ENCODE results near the gene MAPK1. TPM values are rescaled to one million over a fixed set of nuclear protein-coding genes. Genes with fewer than 3 reads are reported as not detected.
"Not testable (repeated sequence)": the region's sequence is repeated elsewhere in the genome, so short reads cannot be mapped to it uniquely, and the experiment has no call there.

MAPK1 gene
- total RNA-seq, 1 donor from 2014 or later: 150 TPM

DNA sequence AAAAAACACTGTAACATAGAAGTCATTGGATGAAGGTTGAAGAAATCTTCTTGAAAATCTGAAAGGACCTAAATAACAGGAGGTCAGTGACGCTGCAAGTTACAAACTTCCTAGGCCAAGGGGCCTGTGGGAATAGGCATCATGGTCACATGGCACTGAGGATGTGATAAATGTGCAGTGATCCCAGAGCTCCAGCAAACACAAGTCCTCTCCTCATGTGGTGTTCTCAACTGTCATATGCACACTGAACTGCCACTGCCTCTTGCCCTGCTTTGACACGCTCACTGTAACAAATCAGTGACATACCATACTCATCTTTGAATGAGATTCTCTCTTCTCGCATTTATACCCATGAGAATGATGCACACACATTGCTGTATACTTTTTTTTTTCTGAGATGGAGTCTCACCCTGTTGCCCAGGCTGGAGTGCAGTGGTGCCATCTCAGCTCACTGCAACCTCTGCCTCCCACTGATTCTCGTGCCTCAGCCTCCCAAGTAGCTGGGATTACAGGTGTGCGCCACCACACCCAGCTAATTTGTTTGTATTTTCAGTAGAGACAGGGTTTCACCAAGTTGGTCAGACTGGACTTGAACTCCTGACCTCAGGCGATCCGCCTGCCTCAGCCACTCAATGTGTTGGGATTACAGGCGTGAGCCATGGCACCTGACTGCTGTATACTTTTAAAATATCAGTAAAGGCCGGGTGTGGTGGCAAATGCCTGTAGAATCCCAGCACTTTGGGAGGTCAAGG is 66.7 kb downstream of the MAPK1 start:
- intact Hi-C loops (cut with micrococcal nuclease): no loop called here
- Mint-ChIP-seq H3K27ac (no peak overlapping the region), H3K27me3 (ENCODE audit: low read depth) (no peaks in the 10 kb centered on the region), H3K36me3 (ENCODE audit: low read depth) (peaks cover 82% of the 10 kb centered on the region), H3K9me3 (no peaks in the 10 kb centered on the region), H3K4me1 (ENCODE audit: low read depth) (peaks cover 7% of the 10 kb centered on the region), H3K4me3 (ENCODE audit: low read depth) (no peak overlapping the region)
- no peak for DNase-seq (ENCODE audit: low spot score)

DNA sequence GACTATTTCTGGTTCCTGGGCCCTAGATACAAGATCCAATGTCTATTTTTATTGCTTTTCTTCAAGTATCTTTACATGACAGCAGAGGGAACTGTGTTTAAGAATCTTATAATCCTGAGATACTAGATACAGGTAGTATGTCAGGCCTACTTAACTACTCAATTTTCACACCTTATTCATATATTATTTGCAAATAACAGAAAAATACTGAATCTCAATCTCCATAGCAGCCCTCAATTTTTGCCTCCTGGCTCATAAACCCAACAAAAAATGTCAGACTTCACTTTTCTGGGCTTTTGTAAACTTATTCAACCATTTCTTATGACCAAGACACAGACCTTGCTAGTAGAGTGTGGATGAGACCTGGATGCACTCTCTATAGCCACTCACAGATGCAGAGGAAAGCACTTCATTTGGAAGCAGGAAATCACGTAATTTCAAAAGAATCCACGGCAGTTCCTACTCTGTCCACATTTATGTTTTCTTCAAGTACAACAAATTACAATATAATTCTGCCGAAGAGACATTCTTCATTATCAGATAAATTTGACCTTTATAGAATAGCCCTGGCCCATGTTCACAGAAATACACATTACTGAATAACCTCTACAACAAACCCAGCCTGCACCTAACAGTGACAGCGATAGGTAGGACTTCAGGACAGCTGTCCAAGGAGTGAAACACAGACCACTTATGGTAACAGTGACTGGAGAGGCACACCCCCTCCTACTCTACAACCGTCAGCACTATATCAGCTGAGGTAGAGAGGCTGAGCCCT is 69.8 kb downstream of the MAPK1 start:
- Mint-ChIP-seq H3K4me3 (ENCODE audit: low read depth) (no peak overlapping the region), H3K9me3 (no peaks in the 10 kb centered on the region), H3K27ac (no peak overlapping the region), H3K4me1 (ENCODE audit: low read depth) (no peaks in the 10 kb centered on the region), H3K27me3 (ENCODE audit: low read depth) (no peaks in the 10 kb centered on the region), H3K36me3 (ENCODE audit: low read depth) (peaks cover 57% of the 10 kb centered on the region)
- no peak for DNase-seq (ENCODE audit: low spot score)
- intact Hi-C loops (cut with micrococcal nuclease): loop anchor here (10.0 kb wide), 1 partner anchor 63 kb away; the partner anchor contains the start of gene YPEL1

DNA sequence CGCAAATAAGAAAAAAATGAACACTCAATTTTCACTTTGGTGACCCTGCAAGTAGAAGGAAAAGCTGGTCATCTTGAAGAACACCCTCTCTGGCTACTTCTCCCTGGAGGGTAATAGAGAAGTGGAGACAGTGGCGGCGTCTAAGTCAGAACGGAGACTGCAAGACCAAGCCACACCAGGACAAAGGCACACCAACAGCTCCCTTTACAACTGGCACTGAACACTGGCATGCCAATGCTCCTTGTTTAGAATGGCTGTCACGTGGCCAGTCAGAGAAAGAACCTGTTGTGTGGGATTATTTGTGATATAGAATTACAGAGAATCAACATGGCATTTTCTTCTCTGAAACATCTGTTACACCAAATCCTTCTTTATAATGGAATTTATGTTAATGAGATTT is 70.6 kb downstream of the MAPK1 start:
- H3K36me3 Mint-ChIP-seq (ENCODE audit: low read depth): peaks cover 55% of the 10 kb centered on the region
- H3K27ac Mint-ChIP-seq: no peak overlapping the region

DNA sequence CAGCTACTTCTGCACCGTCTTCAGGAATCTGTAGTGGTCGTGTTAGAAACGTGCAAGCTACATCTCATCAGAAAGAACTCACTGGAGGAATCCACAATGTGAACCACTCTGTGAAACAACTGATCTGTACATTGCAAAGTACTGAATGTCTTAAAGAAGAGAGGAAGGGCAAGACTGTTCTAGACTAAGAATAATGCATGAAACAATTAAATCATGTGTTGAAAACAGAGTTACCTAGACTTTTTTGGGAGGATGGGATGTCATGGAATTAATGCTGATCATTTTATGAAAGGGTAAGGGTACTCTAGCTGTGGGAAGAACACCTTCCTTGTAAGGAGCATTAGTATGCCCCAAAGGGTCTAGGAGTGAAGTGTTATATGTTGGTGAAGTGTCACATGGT is 71.2 kb downstream of the MAPK1 start:
- no peak for DNase-seq (ENCODE audit: low spot score)
- intact Hi-C loops (cut with micrococcal nuclease): loop anchor here (10.0 kb wide), 1 partner anchor 61 kb away; the partner anchor contains the start of gene YPEL1
- no peaks in the 10 kb centered on the region for H3K9me3 Mint-ChIP-seq
- H3K36me3 Mint-ChIP-seq (ENCODE audit: low read depth): peaks cover 55% of the 10 kb centered on the region
- H3K27me3 Mint-ChIP-seq (ENCODE audit: low read depth): no peaks in the 10 kb centered on the region
- H3K27ac Mint-ChIP-seq: no peak overlapping the region
- H3K4me3 Mint-ChIP-seq (ENCODE audit: low read depth): no peak overlapping the region
- H3K4me1 Mint-ChIP-seq (ENCODE audit: low read depth): peaks cover 12% of the 10 kb centered on the region

More for the DNA sequence above, 70.6 kb downstream of the MAPK1 start:
- Mint-ChIP-seq H3K4me3 (ENCODE audit: low read depth) (no peak overlapping the region), H3K27me3 (ENCODE audit: low read depth) (no peaks in the 10 kb centered on the region), H3K4me1 (ENCODE audit: low read depth) (peaks cover 6% of the 10 kb centered on the region), H3K9me3 (no peaks in the 10 kb centered on the region)
- intact Hi-C loops (cut with micrococcal nuclease): loop anchor here (10.0 kb wide), 1 partner anchor 62 kb away; the partner anchor contains the start of gene YPEL1
- DNase-seq (ENCODE audit: low spot score): no peak

DNA sequence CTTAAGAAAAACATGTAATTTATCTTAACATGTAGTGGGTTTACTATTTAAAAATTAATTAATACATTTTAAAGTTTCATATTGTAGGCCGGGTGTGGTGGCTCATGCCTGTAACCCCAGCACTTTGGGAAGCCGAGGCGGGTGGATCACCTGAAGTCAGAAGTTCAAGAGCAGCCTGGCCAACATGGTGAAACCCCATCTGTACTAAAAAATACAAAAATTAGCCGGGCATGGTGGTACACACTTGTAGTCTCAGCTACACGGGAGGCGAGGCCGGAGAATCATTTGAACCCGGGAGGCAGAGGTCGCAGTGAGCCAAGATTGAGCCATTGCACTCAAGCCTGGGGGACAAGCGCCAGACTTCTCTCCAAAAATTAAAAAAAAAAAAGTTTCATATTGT is 73.7 kb downstream of the MAPK1 start:
- H3K27me3 Mint-ChIP-seq (ENCODE audit: low read depth); H3K9me3 Mint-ChIP-seq; DNase-seq (ENCODE audit: low spot score); H3K4me3 Mint-ChIP-seq (ENCODE audit: low read depth); H3K27ac Mint-ChIP-seq: not testable (repeated sequence)
- peaks cover 15% of the 10 kb centered on the region for H3K4me1 Mint-ChIP-seq (ENCODE audit: low read depth)
- intact Hi-C loops (cut with micrococcal nuclease): loop anchor here (10.0 kb wide), 1 partner anchor 59 kb away; the partner anchor contains the start of gene YPEL1
- peaks cover 45% of the 10 kb centered on the region for H3K36me3 Mint-ChIP-seq (ENCODE audit: low read depth)

DNA sequence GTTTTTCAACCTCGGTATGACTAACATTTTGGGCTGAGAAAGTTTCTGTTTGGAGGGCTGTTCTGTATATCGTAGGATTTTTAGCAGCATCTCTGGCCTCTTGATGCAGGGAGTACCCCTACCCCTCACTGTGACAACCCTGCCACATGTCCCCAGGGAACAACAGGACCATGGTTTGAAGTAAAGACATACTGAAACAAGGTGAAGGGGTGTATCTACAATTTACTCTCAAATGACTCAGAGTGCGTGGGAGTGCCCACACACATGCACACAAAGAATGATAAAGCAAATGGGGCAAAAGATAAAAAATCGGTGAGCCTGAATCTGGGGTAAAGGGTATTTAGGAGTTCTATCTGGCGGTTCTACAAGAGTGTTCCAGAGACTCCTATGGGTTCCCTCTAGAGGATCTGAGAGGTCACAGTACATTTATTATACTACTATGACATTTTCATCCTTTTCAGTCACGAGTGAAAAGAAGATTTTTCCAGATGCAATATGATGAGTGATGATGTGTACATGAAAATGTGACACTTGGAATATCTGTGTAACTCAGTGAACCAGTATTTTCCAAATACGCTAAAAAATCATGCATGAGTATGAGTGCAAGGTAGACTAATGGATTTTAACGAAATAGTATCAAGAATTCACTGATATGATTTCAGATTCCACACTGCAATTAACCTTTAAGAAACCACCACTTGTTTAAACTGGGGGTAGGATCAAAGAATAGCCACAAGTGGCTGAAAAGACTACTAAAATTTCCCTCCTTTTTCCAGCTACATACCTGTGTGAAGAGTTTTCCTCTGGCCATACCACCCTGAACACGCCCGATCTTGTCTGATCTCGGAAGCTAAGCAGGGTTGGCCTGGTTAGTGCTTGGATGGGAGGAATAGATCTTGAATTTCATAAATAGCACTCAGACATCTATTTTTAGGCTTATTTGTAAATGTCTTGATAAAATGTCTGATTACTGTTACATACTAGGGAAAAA is 75.5 kb downstream of the MAPK1 start:
- Mint-ChIP-seq H3K36me3 (ENCODE audit: low read depth) (peaks cover 45% of the 10 kb centered on the region), H3K9me3 (no peaks in the 10 kb centered on the region), H3K27me3 (ENCODE audit: low read depth) (no peaks in the 10 kb centered on the region), H3K4me1 (ENCODE audit: low read depth) (peaks cover 18% of the 10 kb centered on the region), H3K4me3 (ENCODE audit: low read depth) (no peak overlapping the region), H3K27ac (peak overlapping the region; percentile 83)
- peak; percentile 11 for DNase-seq (ENCODE audit: low spot score)
- intact Hi-C loops (cut with micrococcal nuclease): loop anchor here (1.0 to 10.0 kb wide), 4 partner anchors 25 to 73 kb away; partner anchors contain the start of gene YPEL1

DNA sequence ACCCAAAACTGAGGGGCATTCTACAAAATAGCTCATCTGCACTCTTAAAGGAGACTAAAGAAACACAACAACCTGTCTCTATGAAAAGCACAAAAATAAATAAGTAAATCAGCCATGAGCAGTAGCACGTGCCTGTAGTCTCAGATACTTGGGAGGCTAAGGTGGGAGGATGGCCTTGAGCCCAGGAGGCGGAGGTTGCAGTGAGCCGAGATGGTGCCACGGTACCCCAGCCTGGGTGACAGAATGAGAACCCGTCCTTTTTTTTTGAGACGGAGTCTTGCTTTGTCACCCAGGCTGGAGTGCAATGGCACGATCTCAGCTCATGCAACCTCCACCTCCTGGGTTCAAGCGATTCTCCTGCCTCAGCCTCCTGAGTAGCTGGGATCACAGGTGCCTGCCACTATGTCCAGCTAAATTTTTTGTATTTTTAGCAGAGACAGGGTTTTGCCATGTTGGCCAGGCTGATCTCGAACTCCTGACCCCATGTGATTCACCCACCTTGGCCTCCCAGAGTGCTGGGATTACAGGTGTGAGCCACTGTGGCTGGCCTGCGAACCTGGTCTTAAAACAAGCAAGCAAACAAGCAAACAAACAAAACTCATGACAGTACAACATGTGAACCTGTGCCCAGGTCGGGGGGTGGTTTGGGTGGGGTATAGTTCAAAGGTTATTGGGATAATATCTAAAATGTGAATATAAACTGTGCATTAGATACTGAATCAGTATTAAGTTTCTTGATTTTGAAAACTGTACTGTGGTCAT is 76.4 kb downstream of the MAPK1 start:
- not testable (repeated sequence) for DNase-seq (ENCODE audit: low spot score)
- intact Hi-C loops (cut with micrococcal nuclease): loop anchor here (1.0 to 10.0 kb wide), 4 partner anchors 26 to 74 kb away; partner anchors contain the start of gene YPEL1
- peaks cover 38% of the 10 kb centered on the region for H3K36me3 Mint-ChIP-seq (ENCODE audit: low read depth)

DNA sequence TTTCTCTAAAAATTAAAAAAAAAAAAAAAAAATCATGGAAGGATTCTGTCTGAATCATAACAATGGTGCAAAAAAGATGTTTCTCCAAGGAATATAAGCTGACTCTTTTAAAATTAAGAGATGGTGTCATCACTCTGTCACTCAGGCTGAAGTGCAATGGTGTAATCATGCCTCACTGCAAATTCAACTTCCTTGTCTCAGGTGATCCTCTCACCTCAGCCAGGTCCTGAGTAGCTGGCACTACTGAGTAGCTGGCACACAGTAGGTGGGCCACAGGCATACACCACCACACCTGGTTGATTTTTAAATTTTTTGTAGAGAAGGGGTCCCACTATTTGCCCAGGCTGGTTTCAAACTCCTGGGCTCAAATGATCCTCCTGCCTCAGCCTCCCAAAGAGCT is 77.1 kb downstream of the MAPK1 start:
- H3K36me3 Mint-ChIP-seq (ENCODE audit: low read depth): peaks cover 40% of the 10 kb centered on the region
- no peak overlapping the region for H3K4me3 Mint-ChIP-seq (ENCODE audit: low read depth)
- intact Hi-C loops (cut with micrococcal nuclease): loop anchor here (2.0 to 10.0 kb wide), 2 partner anchors 26 to 56 kb away; partner anchors contain the start of gene YPEL1

More for the DNA sequence above, 76.4 kb downstream of the MAPK1 start:
- H3K4me3 Mint-ChIP-seq (ENCODE audit: low read depth); H3K9me3 Mint-ChIP-seq; H3K27me3 Mint-ChIP-seq (ENCODE audit: low read depth): not testable (repeated sequence)
- Mint-ChIP-seq H3K27ac (peak overlapping the region; percentile 83), H3K4me1 (ENCODE audit: low read depth) (peaks cover 19% of the 10 kb centered on the region)

DNA sequence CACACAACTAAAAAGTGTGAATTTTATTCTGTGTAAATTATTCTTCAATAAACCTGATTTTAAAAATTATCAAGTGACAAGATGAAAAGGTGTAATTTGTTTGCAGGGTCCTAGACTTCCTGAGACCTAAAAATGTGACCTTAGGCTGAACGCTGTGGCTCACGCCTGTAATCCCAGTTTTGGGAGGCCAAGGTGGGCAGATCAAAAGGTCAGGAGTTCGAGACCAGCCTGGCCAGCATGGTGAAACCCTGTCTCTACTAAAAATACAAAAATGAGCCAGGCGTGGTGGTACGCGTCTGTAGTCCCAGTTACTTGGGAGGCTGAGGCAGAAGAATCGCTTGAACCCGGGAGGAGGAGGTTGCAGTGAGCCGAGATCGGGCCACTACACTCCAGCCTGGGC is 79.9 kb downstream of the MAPK1 start:
- intact Hi-C loops (cut with micrococcal nuclease); H3K27ac Mint-ChIP-seq: not testable (repeated sequence)

More for the DNA sequence above, 77.1 kb downstream of the MAPK1 start:
- Mint-ChIP-seq H3K9me3 (no peaks in the 10 kb centered on the region), H3K4me1 (ENCODE audit: low read depth) (peaks cover 21% of the 10 kb centered on the region), H3K27ac (no peak overlapping the region), H3K27me3 (ENCODE audit: low read depth) (no peaks in the 10 kb centered on the region)
- no peak for DNase-seq (ENCODE audit: low spot score)

DNA sequence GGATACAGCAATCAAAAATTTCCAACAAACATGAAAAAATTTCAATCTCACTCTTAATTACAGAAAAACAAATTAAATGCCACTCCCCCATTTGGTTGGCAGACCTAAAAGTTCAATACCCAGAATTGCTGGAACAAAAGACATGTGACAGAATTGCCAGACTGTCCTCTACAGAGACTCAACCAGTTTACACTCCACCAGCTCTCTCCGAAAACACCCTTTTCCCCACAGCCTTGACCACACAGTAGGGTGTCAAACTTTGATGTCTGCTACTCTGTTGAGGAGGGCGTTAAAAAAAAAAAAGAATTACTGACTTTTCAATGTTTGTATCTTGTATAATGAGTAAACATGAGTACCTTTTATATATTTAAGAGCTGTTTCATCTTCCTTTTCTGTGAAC is 87.2 kb downstream of the MAPK1 start:
- H3K4me3 Mint-ChIP-seq (ENCODE audit: low read depth): no peak overlapping the region
- no peaks in the 10 kb centered on the region for H3K9me3 Mint-ChIP-seq
- peaks cover 2% of the 10 kb centered on the region for H3K4me1 Mint-ChIP-seq (ENCODE audit: low read depth)
- H3K36me3 Mint-ChIP-seq (ENCODE audit: low read depth): peaks cover 46% of the 10 kb centered on the region
- no peak overlapping the region for H3K27ac Mint-ChIP-seq
- intact Hi-C loops (cut with micrococcal nuclease): no loop called here
- no peaks in the 10 kb centered on the region for H3K27me3 Mint-ChIP-seq (ENCODE audit: low read depth)
- DNase-seq (ENCODE audit: low spot score): no peak

More for the DNA sequence above, 79.9 kb downstream of the MAPK1 start:
- H3K4me3 Mint-ChIP-seq (ENCODE audit: low read depth); H3K9me3 Mint-ChIP-seq; DNase-seq (ENCODE audit: low spot score); H3K27me3 Mint-ChIP-seq (ENCODE audit: low read depth): not testable (repeated sequence)
- Mint-ChIP-seq H3K4me1 (ENCODE audit: low read depth) (peaks cover 21% of the 10 kb centered on the region), H3K36me3 (ENCODE audit: low read depth) (peaks cover 54% of the 10 kb centered on the region)

DNA sequence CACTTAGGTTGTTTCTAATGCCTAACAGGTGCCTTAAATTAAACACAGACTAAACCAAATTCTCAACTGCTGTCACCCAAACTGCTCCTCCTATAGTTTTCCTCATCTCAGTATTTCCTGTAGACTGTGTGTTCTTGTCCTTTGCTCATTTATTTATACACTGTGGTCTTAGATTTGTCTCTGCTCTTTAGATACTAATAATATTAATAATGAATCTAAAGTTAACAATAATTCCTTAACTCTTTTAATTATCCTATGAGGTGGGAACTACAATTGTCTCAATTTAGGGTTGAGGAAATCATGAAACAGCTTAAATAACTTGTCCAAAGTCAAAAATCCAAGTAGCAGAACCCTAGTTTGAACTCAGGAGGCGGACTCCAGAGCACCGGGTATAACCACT is 88.0 kb downstream of the MAPK1 start:
- no peak for DNase-seq (ENCODE audit: low spot score)
- Mint-ChIP-seq H3K9me3 (no peaks in the 10 kb centered on the region), H3K27me3 (ENCODE audit: low read depth) (no peaks in the 10 kb centered on the region), H3K4me1 (ENCODE audit: low read depth) (peaks cover 2% of the 10 kb centered on the region), H3K27ac (peak overlapping the region; percentile 18), H3K4me3 (ENCODE audit: low read depth) (no peak overlapping the region), H3K36me3 (ENCODE audit: low read depth) (peaks cover 38% of the 10 kb centered on the region)
- intact Hi-C loops (cut with micrococcal nuclease): no loop called here
